Inferior parietal cortex (tissue), 1 donor: ENCODE data around the gene SNRK.

ENCODE experiments used
- DNase-seq: peaks from one replicate; pipeline ENCODE4 v3.0.0-alpha.2; 2016; ENCODE audit errors: extremely low spot score

The SNRK gene

DNA sequence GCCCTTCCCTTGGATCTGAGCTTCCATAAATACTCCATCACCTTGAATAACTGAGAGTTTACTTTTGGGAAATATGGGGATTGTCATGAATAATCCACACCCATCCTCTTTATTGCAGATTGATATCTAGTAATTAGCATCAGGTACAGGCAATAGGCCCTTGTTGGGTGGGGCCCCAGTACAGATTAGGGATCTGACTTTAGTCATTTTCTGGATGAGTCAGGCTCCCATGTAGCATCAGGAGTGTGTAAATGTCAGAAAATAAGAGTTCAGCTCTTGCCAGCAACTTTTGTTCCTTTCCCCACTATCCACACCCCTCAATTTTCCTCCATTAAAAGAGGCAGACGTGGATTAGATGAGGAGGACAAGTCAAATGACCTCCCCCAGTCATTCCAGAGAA, 17.7 kb upstream of the SNRK start:
- no peak for DNase-seq

DNA sequence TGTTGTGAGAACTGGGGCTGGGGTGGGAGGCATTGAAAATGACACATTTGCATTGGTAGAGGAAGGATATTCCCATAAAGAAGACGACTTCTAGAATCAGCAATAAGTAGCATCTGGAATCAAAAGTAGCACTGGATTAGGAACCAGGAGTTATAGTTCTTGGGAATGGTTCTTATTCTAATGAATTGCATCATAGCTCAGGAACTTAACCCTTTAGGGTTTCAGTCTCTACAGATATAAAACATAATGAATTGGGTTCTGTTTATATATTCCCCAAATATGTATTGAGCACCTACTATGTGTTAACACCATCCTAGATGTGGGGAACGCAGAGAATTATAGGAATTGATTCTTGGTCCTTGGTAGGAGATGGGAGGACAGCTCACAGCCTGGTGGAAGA, 16.3 kb upstream of the SNRK start:
- no peak for DNase-seq

DNA sequence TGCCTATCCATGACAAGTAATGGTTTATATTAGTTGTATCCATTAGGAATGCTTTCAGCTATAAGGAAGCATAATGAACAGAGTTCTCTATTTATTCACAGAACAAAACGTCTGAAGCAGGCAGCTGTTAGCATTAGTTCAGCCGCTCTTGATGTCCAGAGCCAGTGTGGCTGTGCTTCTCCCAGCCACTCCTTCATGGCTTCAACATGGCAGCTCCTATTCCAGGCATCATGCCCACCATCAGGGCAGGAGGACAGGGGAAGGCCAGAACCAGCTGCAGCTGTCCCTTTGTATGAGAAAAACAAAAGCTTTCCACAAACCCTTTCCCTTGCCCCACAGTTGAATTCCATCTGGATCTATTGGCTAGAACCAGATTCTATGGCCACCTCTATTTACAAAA, 12.9 kb upstream of the SNRK start:
- no peak for DNase-seq

DNA sequence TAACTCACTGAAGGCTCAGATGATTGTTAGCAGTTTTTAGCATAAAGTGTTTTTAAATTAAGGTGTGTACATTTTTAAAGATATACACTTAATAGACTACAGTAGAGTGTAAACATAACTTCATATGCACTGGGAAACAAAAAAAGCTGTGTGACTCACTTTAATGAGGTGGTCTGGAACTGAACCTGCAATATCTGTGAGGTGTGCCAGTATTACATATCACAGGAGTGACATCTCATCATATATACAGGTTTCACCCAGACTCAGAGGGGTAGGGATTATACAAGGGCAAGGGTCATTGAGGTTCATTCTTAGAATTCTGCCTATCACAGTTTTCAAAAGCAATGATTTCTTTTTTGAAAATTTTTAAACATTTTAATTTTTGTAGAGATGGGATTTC, 7.3 kb upstream of the SNRK start:
- no peak for DNase-seq

- DNase-seq, result no peak
Measured at GRCh38 chr3:43279532-43279931, 6.8 kb upstream of the SNRK start.

DNA sequence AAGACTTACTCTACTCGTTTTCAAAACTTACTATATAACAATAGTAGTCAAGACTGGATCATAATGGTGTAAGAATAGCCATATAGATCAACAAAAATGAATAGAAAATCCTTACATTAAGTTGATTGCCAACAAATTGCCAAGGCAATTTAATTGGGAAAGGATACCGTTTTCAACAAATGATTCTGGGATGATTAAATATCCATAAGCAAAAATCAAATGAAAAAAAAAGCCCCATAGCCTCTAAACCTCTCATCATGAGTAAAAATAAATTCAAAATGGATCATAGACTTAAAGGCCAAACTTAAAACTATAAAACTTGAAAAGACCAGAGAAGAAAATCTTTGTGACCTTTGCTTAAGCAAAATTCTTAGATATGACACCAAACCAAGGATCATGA, 5.3 kb upstream of the SNRK start:
- DNase-seq, result no peak

GRCh38 chr3:43284171-43284570, 2.2 kb upstream of the SNRK start:
- DNase-seq, result no peak

DNA sequence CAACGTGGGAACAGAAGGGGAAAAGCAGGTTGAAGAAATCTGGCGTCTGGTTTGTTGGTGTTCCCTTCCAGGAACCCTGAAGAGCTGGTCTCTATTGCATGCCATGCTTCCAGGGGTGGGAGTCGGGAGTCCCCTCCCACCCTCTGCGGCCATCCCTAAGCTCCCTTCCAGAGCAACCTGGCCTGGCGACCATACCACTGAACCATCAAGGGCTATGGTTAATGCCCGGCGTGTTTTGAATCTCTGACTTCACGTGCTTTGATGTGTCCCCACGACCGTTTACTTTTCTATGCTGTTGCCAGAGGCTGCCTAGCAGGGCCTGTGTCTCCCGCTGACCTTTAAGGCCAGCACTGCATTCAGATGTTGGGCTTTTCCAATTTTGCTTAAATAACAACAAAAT, 696 bp upstream of the SNRK start:
- DNase-seq, result no peak

DNA sequence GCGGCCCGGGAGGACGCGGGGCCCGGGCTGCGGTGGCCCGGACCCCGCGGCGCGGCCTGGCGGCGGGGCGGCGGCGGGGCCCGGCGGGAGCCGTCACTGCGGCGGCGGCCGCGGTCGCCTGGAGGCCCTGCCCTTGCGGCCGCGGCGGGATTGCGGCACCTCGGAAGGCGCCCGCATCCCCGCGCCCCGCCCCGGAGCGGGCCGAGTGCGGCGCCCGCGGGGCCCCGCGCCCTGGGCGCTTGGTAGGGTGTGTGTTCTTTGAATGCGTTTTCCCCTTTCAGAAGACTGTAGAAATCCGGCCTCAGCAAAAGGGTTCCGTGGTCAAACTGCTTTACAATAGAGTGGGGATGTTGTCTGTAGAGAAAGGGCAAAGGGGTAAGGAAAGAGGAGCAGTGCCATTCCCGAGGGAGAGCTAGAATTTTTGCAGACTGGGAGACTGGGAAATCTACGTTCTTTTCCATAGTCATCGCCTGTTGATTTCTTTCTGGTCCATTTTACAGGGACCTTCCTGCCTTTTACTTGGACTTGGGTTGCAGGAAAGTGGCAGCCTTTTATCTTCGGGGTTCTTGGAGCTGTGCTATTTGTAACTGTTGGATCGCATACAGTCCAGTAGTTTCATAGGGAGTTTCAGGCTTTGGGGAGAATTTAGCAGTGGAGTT, 630 bp downstream of the SNRK start:
- peak; percentile 36 for DNase-seq

DNA sequence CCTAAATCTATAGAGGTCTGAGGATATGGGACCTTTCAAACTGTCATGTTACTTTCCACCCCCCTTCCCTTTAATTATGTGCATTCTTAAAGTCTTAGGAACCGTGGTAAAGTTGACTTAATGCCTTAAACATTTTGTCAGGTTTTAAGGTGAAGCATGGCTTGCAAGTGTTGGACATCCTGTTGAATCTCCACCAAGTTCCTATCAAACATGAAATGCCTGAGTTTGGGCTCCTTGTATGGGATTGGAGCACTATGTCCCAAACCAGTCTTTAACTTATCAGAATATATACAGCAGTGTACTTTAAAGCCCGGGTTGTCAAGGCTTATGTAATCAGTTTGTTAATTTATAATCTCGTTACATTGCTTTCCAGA, 1.1 kb downstream of the SNRK start:
- no peak for DNase-seq

- no peak for DNase-seq
Measured at GRCh38 chr3:43288366-43288765, 2.0 kb downstream of the SNRK start.

- no peak for DNase-seq
Measured at GRCh38 chr3:43288850-43289249, 2.5 kb downstream of the SNRK start.

GRCh38 chr3:43289401-43289800, 3.1 kb downstream of the SNRK start:
- DNase-seq, result no peak

DNA sequence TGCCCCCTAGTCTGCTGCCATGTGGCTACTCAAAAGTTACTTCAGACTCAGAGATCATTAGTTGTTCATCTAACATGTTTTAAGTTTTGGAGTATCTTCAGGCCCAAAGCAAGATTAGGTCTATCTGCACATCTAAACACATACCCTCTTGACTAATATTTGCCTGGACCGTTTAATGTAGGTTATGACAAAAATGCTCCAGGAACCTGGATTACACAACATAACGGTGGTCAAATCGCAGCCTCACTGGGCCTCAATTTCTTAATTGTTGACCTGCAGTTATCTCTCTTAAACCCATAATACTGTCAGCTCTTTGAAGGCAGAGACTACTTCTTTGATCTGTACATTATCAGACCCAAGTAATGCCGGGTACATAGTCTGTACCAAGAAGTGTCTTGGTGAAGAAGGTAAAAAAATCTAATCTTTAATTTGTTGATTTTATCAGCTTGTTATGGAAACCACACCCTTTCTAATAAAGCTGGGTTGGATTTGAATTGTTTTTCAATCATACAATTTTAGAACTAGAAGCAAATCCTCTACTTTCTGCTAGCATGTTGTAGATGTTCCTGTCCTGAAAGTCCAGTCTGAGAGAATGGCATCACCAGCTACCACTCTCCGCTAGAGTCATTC, 3.6 kb downstream of the SNRK start:
- DNase-seq, result no peak

DNA sequence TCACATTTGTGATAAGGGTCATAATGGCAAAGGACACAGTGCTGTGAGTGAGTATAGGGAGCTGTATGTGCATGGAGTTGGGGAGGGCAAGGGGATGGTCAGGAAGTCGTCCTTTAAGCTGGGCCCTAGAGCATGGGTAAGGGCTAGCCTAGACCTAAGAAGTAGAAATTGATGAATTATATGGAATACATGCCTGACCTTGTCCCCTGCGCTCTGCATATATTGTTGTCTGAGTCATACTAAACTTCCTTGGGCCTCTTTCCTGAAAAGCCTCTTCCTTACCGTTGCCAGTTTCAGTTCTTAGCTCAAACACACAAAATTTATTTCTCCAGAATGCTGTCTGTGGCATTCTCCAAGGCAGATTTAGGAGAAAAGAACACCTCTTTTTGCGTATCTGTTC, 4.6 kb downstream of the SNRK start:
- DNase-seq, result no peak

DNA sequence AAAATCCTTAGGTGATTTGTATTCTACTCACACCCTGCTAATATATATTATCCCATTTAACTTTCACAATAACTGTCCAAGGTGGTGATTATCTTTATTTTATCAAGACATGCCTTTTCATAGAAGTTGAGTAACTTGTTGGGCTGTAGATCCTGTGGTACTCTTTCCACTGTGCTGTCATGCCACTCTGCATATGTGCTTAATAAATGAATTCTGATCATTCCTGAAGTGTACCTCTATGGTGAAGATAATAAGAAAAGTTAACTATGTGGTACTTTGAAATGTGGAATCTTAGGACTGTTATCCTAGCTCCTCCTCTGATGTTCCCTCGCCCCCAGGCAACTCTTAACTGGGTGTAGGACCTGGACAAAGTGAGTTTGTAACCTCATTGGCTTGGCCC, 5.2 kb downstream of the SNRK start:
- DNase-seq, result no peak

DNA sequence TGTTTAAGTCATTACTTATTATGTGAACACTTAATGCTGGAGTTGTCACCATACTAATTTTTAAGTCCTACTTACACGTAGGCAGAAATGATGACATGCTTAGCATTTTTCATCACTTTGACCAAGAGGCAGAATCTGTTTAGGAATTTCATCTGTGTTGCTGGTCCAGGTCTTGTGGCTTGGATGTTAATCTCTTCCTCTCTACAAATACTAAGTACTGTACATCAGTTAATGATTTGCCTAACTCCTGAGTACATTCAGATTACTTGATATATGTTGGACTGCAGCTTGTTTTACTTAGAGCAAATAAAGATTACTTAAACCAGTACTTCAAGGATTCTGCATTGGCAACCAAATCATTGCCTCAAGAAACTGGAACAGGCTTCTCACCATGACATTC, 8.6 kb downstream of the SNRK start:
- no peak for DNase-seq

DNA sequence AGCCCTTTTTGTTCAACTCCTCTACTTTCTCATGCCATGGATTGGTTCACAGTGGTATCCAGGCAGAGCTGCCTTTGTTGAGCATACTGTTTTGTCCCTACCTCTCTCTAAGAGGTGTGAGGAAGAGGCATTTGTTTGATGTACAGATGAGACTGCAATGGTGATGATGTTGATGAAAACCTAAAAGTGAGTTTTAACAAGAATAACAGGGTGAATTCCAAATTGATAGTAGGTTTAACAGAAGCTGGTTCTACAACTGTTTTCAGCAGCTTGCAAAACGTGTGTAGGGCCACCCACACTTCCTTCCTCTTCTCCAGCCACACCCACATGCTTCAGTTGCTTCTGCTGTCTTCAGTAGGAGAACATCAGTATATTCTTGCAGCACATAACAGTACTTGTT, 10.2 kb downstream of the SNRK start:
- no peak for DNase-seq

DNA sequence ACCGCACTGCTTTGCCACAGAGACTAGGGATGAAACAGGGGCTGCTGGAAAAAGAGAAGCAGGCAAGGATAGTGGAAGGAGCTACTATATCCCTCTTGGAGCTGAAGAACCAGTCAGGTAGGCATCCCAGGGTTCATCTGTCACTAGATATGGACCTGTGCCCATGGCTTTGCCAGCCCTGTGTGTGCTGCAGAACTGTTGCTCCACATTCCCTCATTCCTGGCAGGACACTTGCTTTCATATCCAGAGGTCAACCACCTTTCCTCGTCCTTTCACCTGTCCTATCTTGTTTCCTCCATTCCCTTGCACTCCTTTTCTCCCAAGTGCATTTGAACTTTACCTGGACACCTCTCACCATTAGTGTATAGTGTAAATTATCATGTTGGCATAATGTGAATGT, 12.0 kb downstream of the SNRK start:
- DNase-seq, result no peak

DNA sequence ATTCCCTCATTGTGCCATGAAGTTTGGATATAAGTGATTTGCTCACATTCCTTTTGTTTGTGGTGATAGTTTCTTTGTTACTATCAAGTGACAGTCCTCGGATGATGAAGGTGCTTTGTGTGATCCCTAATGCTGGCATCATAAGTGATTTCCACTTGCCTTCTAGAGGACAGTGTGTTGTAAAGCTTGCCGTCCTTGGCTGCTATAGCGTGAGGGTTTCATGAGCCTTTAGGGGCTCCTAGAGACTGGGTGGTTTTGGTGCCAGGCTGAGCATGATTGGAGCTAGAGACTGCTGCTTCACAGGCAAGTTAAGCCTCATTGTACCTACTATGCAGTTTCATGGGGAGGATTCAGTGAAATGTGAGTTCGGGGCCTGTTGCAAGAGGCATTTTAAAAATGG, 12.4 kb downstream of the SNRK start:
- no peak for DNase-seq

- DNase-seq, result no peak
Measured at GRCh38 chr3:43302116-43302880, 16.0 kb downstream of the SNRK start.

- DNase-seq, result no peak
Measured at GRCh38 chr3:43304126-43304525, 17.8 kb downstream of the SNRK start.

DNA sequence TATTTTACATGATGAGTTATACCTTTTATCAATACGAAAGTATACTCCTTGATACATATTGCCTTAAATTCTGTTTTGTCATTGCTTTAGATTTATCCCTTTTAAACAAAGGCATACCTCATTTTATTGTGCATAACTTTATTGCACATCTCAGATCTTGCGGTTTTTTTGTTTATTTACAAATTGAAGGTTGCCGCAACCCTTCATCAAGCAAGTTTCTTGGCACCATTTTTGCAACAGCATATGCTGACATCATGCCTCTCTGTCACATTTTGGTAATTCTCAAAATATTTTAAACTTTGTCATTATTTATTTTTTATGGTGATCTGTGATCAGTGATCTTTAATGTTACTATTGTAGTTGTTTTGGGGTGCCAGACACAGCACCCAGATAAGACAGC, 20.9 kb downstream of the SNRK start:
- no peak for DNase-seq
